Lower lobe of right lung (tissue), 2 donors: Measurements from ENCODE around the gene PTCD1. TPM values are rescaled to one million over a fixed set of nuclear protein-coding genes. Genes with fewer than 3 reads are reported as not detected.

ENCODE experiments used
- ATAC-seq, 2 donors: fragments of 200-7000 bp; cut with Tn5 transposase; one replicate each; pipeline ENCODE4 v1.9.1; 2020 to 2022; ENCODE audit warnings: mild to moderate bottlenecking in 2 of 2, moderate library complexity in 2 of 2
- DNase-seq: peaks from one replicate; pipeline ENCODE4 v3.0.0-alpha.2; 2020
- H3K27ac ChIP-seq: fragments of 200-600 bp; one replicate; pipeline ENCODE4 v1.8.0; 2022
- H3K27me3 ChIP-seq: fragments of 200-600 bp; one replicate; pipeline ENCODE4 v1.8.0; 2022; ENCODE audit warnings: low read depth
- H3K36me3 ChIP-seq: fragments of 200-600 bp; one replicate; pipeline ENCODE4 v1.8.0; 2022; ENCODE audit warnings: mild to moderate bottlenecking
- H3K4me1 ChIP-seq: fragments of 200-600 bp; one replicate; pipeline ENCODE4 v1.8.0; 2022
- H3K4me3 ChIP-seq: fragments of 200-600 bp; one replicate; pipeline ENCODE4 v1.8.0; 2022; ENCODE audit warnings: mild to moderate bottlenecking
- H3K9me3 ChIP-seq: fragments of 200-600 bp; one replicate; pipeline ENCODE4 v1.8.0; 2022
- CTCF ChIP-seq: fragments of 200-600 bp; IDR thresholded peaks from one replicate; pipeline ENCODE4 v1.8.0; 2022; ENCODE audit warnings: antibody characterized with exemption, mild to moderate bottlenecking
- intact Hi-C: fragments of 100-400 bp; cut with DNase I; formaldehyde crosslinking; loops from one replicate; pipeline ENCODE4 v1.11.0; 2022
- total RNA-seq: library from RNA; stranded (reverse); fragmentation: NEBNext Ultra II Directional; extraction: Animal tissue kit (Norgen Biotek cat#: 25700); gene quantifications from one replicate; pipeline ENCODE4 v1.2.1, GENCODE V29; 2021
- donor health status: DM: no; HTN: yes; CAD: no; lungs with severe emphysema.

The PTCD1 gene
- total RNA-seq, 1 donor from 2014 or later = 6.8 TPM

DNA sequence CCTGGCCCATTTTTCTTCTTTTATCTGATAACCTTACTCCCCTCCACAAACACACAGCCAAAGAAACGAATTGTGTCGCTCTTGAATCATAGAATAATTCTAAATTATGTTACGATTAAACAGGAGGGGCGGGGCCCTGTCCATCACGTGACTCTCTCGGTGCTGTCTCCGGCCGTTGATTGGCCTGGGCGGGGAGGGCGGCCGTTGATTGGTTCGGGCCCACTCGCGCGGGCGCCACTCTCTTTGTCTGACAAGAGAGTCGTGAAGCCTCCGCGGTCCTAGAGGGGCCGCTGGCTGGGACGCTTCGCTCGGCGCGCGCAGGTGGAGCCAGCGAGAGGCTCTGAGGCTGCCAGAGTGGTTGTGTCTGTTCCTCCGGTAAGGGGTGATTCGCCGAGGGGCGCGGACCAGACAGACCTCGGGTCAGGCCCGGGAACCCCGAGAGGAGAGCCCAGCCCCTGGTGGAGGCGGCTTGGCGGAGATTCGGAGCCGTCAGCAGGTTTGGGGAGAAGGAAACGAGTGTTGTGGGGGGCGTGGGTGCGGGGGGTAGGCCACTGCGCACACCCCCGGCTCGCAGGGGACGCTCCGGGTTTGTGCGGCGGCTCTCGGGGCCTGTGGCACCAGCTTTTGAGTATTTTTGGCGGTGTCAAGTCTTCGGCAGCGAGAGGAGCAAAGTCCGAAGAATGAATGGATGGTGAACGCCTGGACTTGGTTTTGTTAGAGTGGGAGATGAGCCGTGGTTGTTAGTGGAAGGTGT lies 34.1 kb upstream of the PTCD1 start, which contains the start of gene ZNF789:
TSS of gene ZNF789 (plus strand) at position 330 of the 754 bp plus-strand sequence. CDS start 3,567 bp downstream, outside the sequence.
- intact Hi-C loops = no loop called here

DNA sequence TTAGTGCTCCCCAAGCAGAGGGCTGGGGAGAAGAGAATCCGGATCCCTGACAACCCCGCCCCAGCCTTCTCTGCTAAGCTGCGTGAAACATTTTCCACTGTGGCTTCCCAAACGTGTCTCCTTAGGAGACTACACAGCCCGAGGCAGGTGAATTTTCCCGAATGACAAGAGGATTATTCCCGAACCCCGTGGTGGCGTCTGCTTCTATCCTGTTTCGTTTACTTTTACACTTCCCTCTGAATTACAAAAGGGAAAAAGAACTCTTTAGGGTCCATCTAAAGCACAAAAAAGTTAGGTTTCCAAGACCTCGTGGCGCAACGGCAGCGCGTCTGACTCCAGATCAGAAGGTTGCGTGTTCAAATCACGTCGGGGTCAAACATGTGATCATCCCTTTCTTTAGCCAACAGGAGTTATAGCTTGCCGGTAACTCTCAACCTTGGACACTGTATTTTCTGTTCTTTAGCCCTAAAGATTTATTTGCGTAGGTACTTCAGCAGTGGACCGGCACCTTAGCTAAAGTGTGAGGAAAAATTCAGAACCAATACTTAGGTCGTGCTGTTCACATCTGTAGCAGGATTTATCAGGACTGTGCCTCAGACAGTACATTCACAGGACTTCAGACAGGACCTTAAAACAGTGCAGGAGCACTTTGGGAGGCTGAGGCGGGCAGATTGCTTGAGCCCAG lies 30.9 kb upstream of the PTCD1 start:
- ATAC-seq = no peak
- no peaks in the 10 kb centered on the region for H3K27me3 ChIP-seq
- peaks cover 30% of the 10 kb centered on the region for H3K4me1 ChIP-seq
- peak; percentile 32 for DNase-seq
- no peak overlapping the region for H3K4me3 ChIP-seq
- TF ChIP-seq CTCF = no peak
- H3K27ac ChIP-seq = no peak overlapping the region
- intact Hi-C loops = no loop called here
- no peaks in the 10 kb centered on the region for H3K36me3 ChIP-seq
- no peaks in the 10 kb centered on the region for H3K9me3 ChIP-seq

More for the DNA sequence above, 34.1 kb upstream of the PTCD1 start, which contains the start of gene ZNF789:
- no peaks in the 10 kb centered on the region for H3K27me3 ChIP-seq
- TF ChIP-seq CTCF = no peak
- H3K4me1 ChIP-seq = peaks cover 14% of the 10 kb centered on the region
- H3K27ac ChIP-seq = peak within 1 kb of the TSS; percentile 82
- ATAC-seq (peak; percentile 99), DNase-seq (peak; percentile 99)
- peak within 1 kb of the TSS; percentile 88 for H3K4me3 ChIP-seq
- H3K36me3 ChIP-seq = peaks cover 9% of the 10 kb centered on the region
- no peaks in the 10 kb centered on the region for H3K9me3 ChIP-seq

- peaks cover 34% of the 10 kb centered on the region for H3K4me1 ChIP-seq
- intact Hi-C loops = no loop called here
- no peak overlapping the region for H3K27ac ChIP-seq
- DNase-seq (peak; percentile 49), ATAC-seq (no peak)
- H3K27me3 ChIP-seq = no peaks in the 10 kb centered on the region
- TF ChIP-seq CTCF = no peak
- H3K36me3 ChIP-seq = peaks cover 8% of the 10 kb centered on the region
- no peak overlapping the region for H3K4me3 ChIP-seq
- H3K9me3 ChIP-seq = no peaks in the 10 kb centered on the region
Observed at GRCh38 chr7:99468336-99468918, 29.8 kb upstream of the PTCD1 start.

DNA sequence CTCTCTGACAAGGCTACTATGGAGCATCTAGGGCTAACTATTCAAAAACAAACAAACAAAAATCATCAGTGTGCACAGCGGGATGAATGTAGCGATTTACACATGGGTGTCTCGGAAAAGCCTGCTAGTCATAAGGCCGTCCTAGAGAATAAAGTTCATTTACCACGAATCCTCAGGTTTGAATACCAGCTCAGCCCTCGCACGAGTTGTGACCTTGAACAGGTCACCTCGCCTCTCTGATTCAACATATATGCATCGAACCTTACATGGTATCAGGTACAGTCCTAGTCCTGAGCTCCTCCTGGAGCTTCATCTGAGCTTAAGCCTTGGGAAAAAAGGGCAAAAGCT lies 26.8 kb upstream of the PTCD1 start:
- peak overlapping the region; percentile 92 for H3K27ac ChIP-seq
- H3K4me3 ChIP-seq = peak overlapping the region; percentile 99
- intact Hi-C loops = no loop called here
- no peak for TF ChIP-seq CTCF
- H3K27me3 ChIP-seq = no peaks in the 10 kb centered on the region
- H3K36me3 ChIP-seq = peaks cover 14% of the 10 kb centered on the region
- DNase-seq (no peak), ATAC-seq (peak in 1 of 2 donors; percentile 13)
- H3K4me1 ChIP-seq = peaks cover 32% of the 10 kb centered on the region
- no peaks in the 10 kb centered on the region for H3K9me3 ChIP-seq

- Histone ChIP-seq H3K27me3 (no peaks in the 10 kb centered on the region), H3K36me3 (peaks cover 56% of the 10 kb centered on the region), H3K4me3 (no peak overlapping the region), H3K9me3 (no peaks in the 10 kb centered on the region), H3K4me1 (peaks cover 32% of the 10 kb centered on the region), H3K27ac (no peak overlapping the region)
- intact Hi-C loops = no loop called here
- ATAC-seq (no peak), DNase-seq (no peak)
- no peak for TF ChIP-seq CTCF
Observed at GRCh38 chr7:99461221-99461620, 22.6 kb upstream of the PTCD1 start.
